ENCODE results near the gene ID4.

GRCh38 chr6:19842030-19842615 is 5.0 kb downstream of the ID4 start:
- TF ChIP-seq POLR2A (IDR thresholded peaks at IDR 0.05; ENCODE audit: control extremely low read depth in 1 of 2, low read depth in 2 of 2, low read length in 2 of 2) = no peak
- TF ChIP-seq SUZ12 (IDR thresholded peaks at IDR 0.05; ENCODE audit: low read length) = no peak
- no peak for TF ChIP-seq POLR2AphosphoS5 (IDR thresholded peaks at IDR 0.05; ENCODE audit: low read depth, low read length)
- TF ChIP-seq CTCF (IDR thresholded peaks at IDR 0.05; ENCODE audit: control extremely low read depth in 1 of 3, insufficient read depth in 1 of 3, low read depth in 1 of 3, low read length in 3 of 3) = no peak
- TF ChIP-seq RXRA (IDR thresholded peaks at IDR 0.05; ENCODE audit: insufficient read depth, low read depth, low read length) = no peak
- TF ChIP-seq KDM5A (IDR thresholded peaks at IDR 0.05; ENCODE audit: low read length) = no peak

All from H1 (cell line).